Measurements from ENCODE around the gene CD84.
"Not testable (repeated sequence)": the region's sequence is repeated elsewhere in the genome, so short reads cannot be mapped to it uniquely, and the experiment has no call there.

CD84 gene

GRCh38 chr1:160539990-160540858 lies 39.1 kb downstream of the CD84 start:
- DNase-seq = peak; percentile 46 to 56 (median 47)

- DNase-seq = no peak
These were observed 39.7 kb downstream of the CD84 start for GRCh38 chr1:160539684-160539989.

- no peak for DNase-seq
These were observed 40.2 kb downstream of the CD84 start for GRCh38 chr1:160538985-160539651.

- DNase-seq = peak in 1 of 3 donors; percentile 15
These were observed 41.3 kb downstream of the CD84 start for GRCh38 chr1:160537714-160538665.

- DNase-seq = peak in 1 of 3 donors; percentile 17
These were observed 44.3 kb downstream of the CD84 start for GRCh38 chr1:160534823-160535605.

- DNase-seq = not testable (repeated sequence)
These were observed 46.8 kb downstream of the CD84 start for GRCh38 chr1:160532557-160532813.

- peak in 1 of 3 donors; percentile 5 for DNase-seq
These were observed 47.3 kb downstream of the CD84 start for GRCh38 chr1:160531809-160532556.

GRCh38 chr1:160529401-160529952 lies 49.8 kb downstream of the CD84 start:
- DNase-seq = not testable (repeated sequence)

- DNase-seq = not testable (repeated sequence)
These were observed 55.5 kb downstream of the CD84 start for GRCh38 chr1:160523789-160524188.

- DNase-seq = peak; percentile 31 to 61 (median 44)
These were observed 56.5 kb downstream of the CD84 start, which contains the start of gene SLAMF6 for GRCh38 chr1:160522622-160523345. TSS of gene SLAMF6 (minus strand) at chr1:160523255. CDS start at chr1:160523192, 63 bp downstream.

GRCh38 chr1:160522136-160522535 lies 57.2 kb downstream of the CD84 start:
- no peak for DNase-seq

GRCh38 chr1:160521554-160521953 lies 57.7 kb downstream of the CD84 start:
- DNase-seq = no peak

- peak in 1 of 3 donors; percentile 32 for DNase-seq
These were observed 58.3 kb downstream of the CD84 start for GRCh38 chr1:160520999-160521398.

- peak in 2 of 3 donors; percentile 45 to 49 for DNase-seq
These were observed 58.7 kb downstream of the CD84 start for GRCh38 chr1:160520582-160520981.

GRCh38 chr1:160519642-160520435 lies 59.5 kb downstream of the CD84 start:
- no peak for DNase-seq

- DNase-seq = not testable (repeated sequence)
These were observed 61.8 kb downstream of the CD84 start for GRCh38 chr1:160517519-160517918.

- DNase-seq = not testable (repeated sequence)
These were observed 63.4 kb downstream of the CD84 start for GRCh38 chr1:160515908-160516307.

GRCh38 chr1:160504651-160505050 lies 74.6 kb downstream of the CD84 start:
- DNase-seq = no peak

- peak in 1 of 3 donors; percentile 18 for DNase-seq
These were observed 76.2 kb downstream of the CD84 start for GRCh38 chr1:160503087-160503486.

All from suppressor macrophage treated with lipopolysaccharide for 1 hour (primary cell).